Stimulated activated CD8-positive, alpha-beta memory T cell treated with anti-CD3 and anti-CD28 coated beads, Interleukin-12 subunit alpha, Interleukin-12 subunit beta, amount 100 ng/mL, for 24 hours (primary cell): ENCODE data around the gene MKRN1.
"Not testable (repeated sequence)": the region's sequence is repeated elsewhere in the genome, so short reads cannot be mapped to it uniquely, and the experiment has no call there.

ENCODE experiments used
- DNase-seq: peaks from one replicate; pipeline ENCODE4 v3.0.0-alpha.2; 2020; ENCODE audit errors: extremely low read depth

The MKRN1 gene

GRCh38 chr7:140479062-140479738 is at the start of gene MKRN1:
TSS of gene MKRN1 (minus strand) at chr7:140479505. CDS start at chr7:140479344, 161 bp downstream.
- DNase-seq = peak; percentile 85

GRCh38 chr7:140526787-140527664 is 47.7 kb upstream of the MKRN1 start:
- DNase-seq = no peak

- no peak for DNase-seq
Measured at GRCh38 chr7:140526214-140526613, 46.9 kb upstream of the MKRN1 start.

- DNase-seq = no peak
Measured at GRCh38 chr7:140525743-140526142, 46.4 kb upstream of the MKRN1 start.

- no peak for DNase-seq
Measured at GRCh38 chr7:140521421-140521820, 42.1 kb upstream of the MKRN1 start.

- DNase-seq = no peak
Measured at GRCh38 chr7:140519007-140519399, 39.7 kb upstream of the MKRN1 start.

- no peak for DNase-seq
Measured at GRCh38 chr7:140518370-140519006, 39.2 kb upstream of the MKRN1 start.

- DNase-seq = peak; percentile 28
Measured at GRCh38 chr7:140517546-140518369, 38.5 kb upstream of the MKRN1 start.

- DNase-seq = no peak
Measured at GRCh38 chr7:140512317-140513000, 33.2 kb upstream of the MKRN1 start.

- DNase-seq = no peak
Measured at GRCh38 chr7:140509789-140510188, 30.5 kb upstream of the MKRN1 start.

GRCh38 chr7:140507556-140507955 is 28.3 kb upstream of the MKRN1 start:
- not testable (repeated sequence) for DNase-seq

- DNase-seq = no peak
Measured at GRCh38 chr7:140506788-140507464, 27.6 kb upstream of the MKRN1 start.

GRCh38 chr7:140501966-140502365 is 22.7 kb upstream of the MKRN1 start:
- no peak for DNase-seq

GRCh38 chr7:140497807-140498206 is 18.5 kb upstream of the MKRN1 start:
- DNase-seq = not testable (repeated sequence)

GRCh38 chr7:140497241-140497769 is 18.0 kb upstream of the MKRN1 start:
- DNase-seq = no peak

- DNase-seq = no peak
Measured at GRCh38 chr7:140495514-140496097, 16.3 kb upstream of the MKRN1 start.

- no peak for DNase-seq
Measured at GRCh38 chr7:140494867-140495266, 15.6 kb upstream of the MKRN1 start.

- no peak for DNase-seq
Measured at GRCh38 chr7:140489026-140489359, 9.7 kb upstream of the MKRN1 start.

GRCh38 chr7:140485500-140486265 is 6.4 kb upstream of the MKRN1 start:
- DNase-seq = no peak
